Sigmoid colon (tissue), 4 donors: Measurements from ENCODE around the gene GLRA3.

Experiments
- POLR2A ChIP-seq, 2 donors: fragments of 450-650 bp; IDR thresholded peaks; one replicate each; pipeline ENCODE4 v1.6.1; 2016; ENCODE audit warnings: antibody characterized with exemption in 2 of 2, mild to moderate bottlenecking in 2 of 2, moderate library complexity in 2 of 2
- POLR2AphosphoS5 ChIP-seq, 4 donors: sonication (generic); formaldehyde crosslinking; IDR thresholded peaks; one replicate each; pipeline ENCODE4 v1.6.1; 2017; ENCODE audit warnings: antibody characterized with exemption in 4 of 4
- TF ChIP-seq, protein P1 (sequence below), 4 experiments: fragments of 450-650 bp in 3 of 4; fragments of 200-600 bp in 1 of 4; IDR thresholded peaks; one replicate each; pipeline ENCODE4 v1.5.1; 2016 to 2019; ENCODE audit warnings: antibody characterized with exemption in 4 of 4, mild to moderate bottlenecking in 3 of 4, moderate library complexity in 2 of 4

GRCh38 chr4:174631901-174632758 is 196.9 kb downstream of the GLRA3 start:
- TF ChIP-seq, protein P1, sequence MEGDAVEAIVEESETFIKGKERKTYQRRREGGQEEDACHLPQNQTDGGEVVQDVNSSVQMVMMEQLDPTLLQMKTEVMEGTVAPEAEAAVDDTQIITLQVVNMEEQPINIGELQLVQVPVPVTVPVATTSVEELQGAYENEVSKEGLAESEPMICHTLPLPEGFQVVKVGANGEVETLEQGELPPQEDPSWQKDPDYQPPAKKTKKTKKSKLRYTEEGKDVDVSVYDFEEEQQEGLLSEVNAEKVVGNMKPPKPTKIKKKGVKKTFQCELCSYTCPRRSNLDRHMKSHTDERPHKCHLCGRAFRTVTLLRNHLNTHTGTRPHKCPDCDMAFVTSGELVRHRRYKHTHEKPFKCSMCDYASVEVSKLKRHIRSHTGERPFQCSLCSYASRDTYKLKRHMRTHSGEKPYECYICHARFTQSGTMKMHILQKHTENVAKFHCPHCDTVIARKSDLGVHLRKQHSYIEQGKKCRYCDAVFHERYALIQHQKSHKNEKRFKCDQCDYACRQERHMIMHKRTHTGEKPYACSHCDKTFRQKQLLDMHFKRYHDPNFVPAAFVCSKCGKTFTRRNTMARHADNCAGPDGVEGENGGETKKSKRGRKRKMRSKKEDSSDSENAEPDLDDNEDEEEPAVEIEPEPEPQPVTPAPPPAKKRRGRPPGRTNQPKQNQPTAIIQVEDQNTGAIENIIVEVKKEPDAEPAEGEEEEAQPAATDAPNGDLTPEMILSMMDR (IDR thresholded peaks at IDR 0.05), result peak; percentile 57 to 76 (median 66)
- TF ChIP-seq POLR2AphosphoS5 (IDR thresholded peaks at IDR 0.05), result no peak
- no peak for TF ChIP-seq POLR2A (IDR thresholded peaks at IDR 0.05)
